Left kidney (tissue), 2 donors: ENCODE data around the gene CFAP299. TPM values are rescaled to one million over a fixed set of nuclear protein-coding genes. Genes with fewer than 3 reads are reported as not detected.

ENCODE experiments used
- DNase-seq: peaks from one replicate; pipeline ENCODE4 v3.0.0-alpha.2; 2013
- polyA plus RNA-seq: library from polyadenylated mRNA; unstranded; fragments of 120-200 nt; gene quantifications from one replicate; pipeline ENCODE4 v1.2.1, GENCODE V29; 2013; ENCODE audit not compliant: insufficient read length

Gene CFAP299
- polyA plus RNA-seq, 1 donor = 1.00 TPM

DNA sequence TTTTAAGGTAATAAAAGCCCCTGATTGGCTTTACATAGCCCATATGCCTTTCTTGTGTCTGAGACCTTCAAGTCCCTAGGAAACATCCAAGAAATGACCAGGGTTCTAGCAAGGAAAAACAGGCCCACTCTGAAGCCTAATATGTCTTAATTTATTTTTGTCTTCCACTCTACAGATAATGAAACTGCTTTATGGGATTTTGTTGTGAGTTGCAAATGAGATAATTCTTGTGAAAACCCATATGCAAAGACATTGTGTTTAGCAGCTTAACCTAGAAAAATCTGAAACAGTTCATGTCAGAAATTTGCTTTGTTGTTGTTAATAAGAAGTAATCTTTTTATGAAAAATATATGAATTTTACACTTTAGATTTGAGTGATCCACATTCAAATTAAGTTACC lies 504.3 kb downstream of the CFAP299 start:
- no peak for DNase-seq

DNA sequence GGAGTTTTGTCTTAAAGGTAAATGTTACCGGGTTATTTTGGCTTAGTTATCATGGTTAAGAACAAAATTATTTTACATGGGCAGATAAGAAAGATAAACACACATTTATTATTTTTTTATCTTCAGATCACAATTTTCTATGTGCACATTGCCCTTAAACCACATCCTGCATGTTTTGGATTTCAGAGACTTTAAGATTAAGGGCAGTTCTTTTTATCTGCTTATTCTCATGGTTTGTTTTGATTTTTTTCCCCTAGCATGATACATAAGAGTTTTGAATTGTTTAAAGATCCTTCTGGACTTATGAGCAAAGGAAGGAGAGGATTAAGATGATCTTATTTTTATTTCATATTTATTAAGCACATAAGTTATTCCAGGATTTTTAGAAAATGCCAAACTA lies 504.9 kb downstream of the CFAP299 start:
- DNase-seq = no peak

DNA sequence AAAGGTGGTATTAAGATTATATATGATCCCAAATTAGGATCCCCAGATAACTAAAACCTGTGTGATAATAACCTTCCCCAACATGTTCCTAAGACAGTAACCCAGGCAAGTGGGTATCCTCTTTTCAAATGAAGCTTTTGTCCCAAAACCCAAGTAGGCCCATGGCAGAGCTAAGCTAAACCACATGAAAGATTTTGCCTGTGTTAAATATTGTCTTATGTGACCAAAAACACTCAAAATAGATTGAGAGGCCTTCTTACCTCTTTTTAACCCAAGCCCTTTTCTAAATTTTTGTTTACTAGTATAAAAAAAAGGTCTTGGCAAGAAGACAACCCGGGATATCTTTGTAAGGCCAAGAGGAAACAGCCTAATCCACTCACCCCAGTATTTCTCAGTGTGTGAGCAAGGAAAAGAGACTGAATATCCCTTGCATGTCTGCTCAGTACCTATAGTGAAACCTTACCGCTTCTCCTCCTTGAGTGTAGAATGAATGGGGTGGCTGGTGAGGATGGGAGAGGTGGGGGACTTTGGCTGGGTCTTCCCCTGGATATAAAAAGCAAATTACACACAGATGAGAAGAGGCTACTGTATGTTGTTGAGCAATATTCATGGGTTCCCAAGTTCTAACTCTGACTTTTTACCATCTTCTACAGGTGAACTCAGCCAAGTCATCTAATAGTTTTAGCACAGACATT lies 506.2 kb downstream of the CFAP299 start:
- no peak for DNase-seq

DNA sequence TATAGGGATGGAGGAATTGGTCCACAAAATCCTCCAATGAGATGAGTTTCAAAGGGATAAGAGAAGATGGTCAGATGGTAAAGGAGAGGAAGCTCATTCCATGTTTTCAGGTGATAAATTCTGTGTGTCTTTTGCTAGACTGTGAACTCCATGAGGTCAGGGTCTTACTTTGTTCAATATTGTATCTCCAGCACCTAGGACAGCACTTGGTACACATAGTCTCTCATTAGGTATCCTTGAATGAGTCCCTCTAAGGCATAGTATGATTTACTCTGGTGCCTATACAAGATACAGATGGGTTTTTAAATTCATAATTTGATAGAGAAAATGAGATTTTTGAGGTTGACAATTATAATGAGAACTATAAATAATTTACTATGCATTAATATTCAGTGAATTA lies 510.7 kb downstream of the CFAP299 start:
- no peak for DNase-seq

DNA sequence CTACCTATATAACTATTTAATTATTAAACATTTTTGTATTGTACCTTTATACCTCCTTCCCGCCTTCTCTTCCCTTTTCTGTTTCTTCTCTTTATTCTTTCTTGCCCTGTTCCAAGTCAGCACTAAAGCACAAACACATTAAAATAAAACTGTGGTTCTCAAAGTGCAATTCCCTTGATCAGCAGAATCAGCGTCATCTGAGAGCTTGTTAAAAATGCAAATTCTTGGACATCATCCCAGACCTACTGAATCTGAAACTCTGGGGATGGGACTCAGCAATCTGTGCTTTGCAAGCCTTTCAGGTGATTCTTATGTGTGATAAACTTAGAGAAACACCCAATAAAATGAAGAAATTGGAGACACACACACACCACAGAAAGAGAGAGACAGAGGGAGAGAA lies 516.5 kb downstream of the CFAP299 start:
- no peak for DNase-seq

DNA sequence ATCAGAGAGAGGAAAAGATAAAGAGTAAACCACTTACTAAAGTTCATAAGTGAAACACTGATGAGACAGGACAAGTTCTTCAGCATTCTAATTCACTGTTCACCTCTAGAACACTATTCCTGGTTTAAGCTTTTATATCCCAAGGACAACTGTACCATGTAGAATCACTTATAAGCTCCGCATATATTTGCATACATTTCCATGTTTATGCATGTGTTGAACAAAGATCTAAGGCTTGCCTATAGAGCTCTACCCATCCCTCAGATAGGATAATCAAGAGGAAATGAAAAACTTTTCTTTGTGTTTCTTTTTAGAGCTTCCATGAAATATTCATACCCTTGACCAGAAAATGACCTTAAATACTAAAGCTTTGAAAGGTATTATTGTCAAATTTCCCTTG lies 538.0 kb downstream of the CFAP299 start:
- no peak for DNase-seq

DNA sequence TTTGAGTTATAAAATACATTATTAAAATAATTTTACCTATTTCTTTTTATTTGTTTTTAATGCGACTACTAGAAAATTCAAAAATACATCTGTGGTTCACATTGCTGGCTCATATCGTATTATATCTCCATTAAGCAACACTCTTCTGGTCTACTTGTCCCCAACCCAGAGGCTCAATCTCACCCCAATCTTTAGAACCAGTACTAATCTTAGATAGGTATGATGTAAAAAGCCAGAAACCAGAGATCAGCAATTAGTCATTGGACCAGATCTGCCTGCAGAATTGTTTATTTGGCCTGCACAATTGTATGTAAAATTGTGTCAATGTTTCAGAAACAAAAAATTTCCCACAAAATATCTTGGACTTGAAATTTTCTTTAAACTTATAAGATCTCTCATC lies 539.4 kb downstream of the CFAP299 start:
- no peak for DNase-seq

DNA sequence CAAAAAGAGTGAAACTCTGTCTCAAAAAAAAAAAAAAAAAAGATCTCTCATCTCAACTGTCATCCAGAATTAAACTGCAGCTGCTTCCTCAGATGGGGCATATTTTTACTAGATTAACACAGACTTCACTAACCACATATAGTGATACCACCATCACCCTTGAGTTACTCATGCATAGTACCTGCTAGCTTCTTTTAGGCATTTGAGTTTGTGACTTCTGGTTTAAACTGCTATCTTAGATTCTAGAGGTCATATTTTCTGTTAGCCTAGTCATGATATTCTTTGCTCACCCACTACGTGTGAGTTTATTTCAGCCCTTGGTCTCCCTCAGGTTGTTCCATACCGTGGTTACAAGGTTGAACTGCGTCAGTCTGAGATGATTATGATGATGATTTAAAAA lies 540.1 kb downstream of the CFAP299 start:
- DNase-seq = no peak

DNA sequence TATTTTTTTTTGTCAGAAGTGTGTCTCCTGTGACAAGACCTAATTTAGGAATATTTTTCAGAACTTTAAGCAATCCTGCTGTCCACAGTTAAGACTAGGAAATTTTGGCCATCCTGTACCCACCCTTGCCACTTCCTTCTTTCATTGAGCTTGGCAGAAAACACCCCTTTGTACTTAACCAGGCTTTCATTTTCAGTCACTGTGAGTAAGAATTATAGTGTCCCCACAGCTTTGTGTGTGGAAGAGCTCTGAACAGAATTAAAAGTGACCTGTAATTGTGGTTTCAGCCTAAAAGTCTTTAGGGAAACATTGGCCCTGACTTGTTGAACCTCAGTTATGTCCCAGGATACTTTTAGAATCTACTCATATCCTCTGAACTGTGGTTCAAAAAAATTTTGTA lies 541.3 kb downstream of the CFAP299 start:
- no peak for DNase-seq

DNA sequence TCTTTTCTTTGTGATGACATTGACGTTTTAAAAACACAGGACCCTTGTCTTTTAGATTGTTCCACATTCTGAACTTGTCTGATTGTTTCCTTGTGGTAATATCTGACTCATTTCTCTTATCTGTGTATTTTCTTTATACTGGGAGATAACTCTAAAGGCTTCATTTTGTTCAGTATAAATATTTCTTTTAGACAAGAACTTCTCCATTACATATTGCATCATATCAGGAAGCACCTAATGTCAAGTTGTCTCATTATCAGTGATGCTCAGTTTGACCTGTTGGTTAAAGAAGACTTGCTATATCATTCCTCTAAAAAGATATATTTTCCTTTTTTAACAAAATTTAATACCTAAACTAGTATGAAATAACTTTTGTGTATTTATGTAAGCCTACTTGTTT lies 542.7 kb downstream of the CFAP299 start:
- DNase-seq = no peak

DNA sequence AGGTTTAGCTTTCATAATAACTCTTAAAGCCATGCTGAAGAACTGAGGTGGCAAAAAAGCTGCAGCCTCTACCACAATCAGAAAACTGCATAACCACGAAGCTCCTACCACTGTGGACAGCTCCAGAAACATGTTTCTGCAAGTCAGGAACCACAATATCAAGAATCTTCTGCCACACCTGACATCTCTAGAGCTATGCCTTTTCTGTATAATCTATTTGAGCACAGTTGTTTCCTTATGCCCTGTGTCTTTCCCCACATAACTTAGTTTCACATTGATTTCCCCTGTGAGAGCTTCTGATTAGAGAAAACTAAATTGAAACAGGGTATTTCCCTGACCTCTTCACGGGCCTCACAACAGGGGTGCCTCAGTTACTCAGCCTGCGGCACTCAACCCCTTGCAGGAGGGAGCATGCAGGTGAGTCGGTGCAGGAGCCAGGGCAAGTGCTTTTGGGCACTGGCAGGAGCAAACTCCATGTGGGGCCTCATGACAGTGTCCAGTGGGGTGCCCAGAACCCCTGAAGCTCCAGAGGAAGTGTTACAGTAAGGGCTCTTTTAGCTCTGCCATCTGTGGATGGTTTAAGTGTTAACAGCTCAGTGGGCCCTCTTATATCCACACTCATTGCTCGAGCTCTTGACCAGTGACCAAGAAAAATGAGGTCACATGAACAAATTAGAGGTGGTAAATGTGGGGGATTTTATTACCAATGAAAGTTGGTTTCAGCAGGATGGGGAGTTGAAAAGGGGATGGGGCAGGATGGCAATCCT lies 562.2 kb downstream of the CFAP299 start:
- no peak for DNase-seq

DNA sequence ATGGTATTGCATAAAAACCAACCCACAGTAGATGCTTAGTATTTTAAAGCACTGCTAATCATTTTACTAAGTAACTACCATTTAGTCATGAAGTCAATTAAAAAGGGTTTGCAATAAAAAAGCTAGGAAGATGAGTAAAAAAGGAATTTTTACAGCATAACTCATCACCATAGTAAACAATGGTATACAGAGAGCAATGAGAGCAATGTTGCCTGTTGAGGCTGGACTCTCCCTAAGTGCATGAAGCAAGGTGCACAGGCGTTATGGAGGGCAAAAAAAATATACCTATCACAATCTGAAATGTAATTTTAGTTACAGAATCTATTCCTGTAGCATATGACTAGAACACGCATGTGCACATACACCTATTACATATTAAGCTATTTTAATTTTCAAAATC lies 565.4 kb downstream of the CFAP299 start:
- no peak for DNase-seq

DNA sequence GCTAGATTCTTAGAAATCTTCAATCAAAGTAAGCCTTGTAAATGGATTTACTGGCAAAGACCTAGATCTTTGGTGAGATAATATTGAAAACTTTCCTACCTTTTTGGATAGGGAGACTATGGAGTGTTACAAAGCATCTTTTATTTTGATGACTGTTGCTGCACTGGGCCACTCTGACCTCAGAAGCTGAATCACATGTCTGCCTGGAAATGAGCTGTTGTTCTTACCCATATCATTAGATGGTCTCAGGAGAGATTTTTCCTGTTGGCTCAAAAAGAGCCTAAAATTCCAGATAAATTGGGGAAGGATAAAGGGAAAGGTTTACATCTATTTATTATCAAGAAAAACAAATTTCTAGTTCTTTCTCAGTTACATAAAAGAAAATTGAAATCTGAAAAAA lies 567.5 kb downstream of the CFAP299 start:
- no peak for DNase-seq

DNA sequence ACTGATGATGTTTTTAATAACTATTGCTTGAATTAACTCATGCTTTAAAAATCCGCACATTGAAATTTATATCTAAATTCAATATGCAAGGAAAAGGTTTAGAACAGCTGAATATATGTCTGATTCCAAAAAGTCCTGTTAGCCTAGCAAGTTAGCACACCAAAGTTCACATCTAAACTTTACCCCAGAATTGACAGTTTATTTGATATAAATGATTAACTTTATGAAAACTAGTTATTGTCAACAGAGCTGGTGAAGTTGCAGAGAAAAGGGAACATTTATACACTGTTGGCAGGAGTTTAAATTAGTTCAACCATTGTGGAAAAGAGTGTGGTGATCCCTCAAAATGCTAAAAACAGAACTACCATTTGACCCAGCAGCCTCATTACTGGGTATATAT lies 574.4 kb downstream of the CFAP299 start:
- DNase-seq = no peak

DNA sequence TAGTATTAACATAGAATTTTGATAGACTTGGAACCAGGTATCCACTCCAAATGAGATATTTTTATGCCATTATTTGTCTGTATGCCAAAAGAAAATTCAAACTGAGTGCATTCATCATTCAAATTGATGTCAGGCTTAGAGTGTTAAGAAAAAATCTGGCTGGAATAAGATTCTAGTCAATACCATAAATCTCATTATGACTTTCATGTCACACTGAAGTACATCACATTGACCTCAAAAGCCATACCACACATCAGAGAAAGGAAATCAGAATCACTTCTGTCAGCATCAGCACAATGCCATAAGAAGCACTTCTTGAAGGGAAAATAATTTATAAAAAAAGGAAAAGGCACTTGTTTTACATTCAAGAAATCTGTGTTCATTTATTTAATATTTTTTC lies 575.9 kb downstream of the CFAP299 start:
- no peak for DNase-seq

DNA sequence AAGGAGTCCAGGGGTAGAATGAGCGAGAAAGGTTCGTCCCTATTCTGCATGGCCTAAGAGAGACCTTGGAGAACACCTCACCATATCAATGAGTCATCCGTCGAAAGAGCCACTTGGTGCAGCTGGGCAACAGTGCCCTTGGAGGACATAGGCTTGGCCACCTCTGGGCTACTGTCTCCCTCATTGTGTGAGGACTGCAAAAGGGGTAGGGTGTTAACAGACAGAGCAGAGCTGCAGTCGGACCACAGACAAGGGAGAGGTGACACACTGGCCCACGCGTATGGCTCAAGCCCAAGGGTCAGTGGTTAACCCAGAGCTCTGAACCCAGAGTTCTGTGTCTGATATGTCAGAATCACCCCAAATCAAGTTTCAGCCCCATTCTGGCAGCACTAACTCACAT lies 576.8 kb downstream of the CFAP299 start:
- DNase-seq = no peak

DNA sequence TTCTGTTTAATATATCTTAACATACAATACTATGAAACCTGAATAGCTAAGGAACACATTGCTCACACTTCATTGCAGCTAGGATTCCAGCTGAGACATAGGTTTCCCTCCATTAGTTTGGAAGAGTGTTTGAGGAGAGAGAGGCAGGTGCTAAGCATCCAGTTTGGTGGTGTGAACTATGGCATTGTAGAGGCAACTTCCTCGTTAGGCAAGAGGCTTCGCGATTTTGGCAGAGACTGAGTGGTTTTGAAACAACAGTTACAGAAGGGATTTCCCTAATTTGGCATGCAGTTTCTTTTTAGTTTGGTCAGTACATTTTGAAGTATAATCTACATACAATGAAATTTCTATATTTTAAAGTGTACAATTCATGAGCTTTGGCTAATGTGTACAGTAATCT lies 577.9 kb downstream of the CFAP299 start:
- DNase-seq = no peak

DNA sequence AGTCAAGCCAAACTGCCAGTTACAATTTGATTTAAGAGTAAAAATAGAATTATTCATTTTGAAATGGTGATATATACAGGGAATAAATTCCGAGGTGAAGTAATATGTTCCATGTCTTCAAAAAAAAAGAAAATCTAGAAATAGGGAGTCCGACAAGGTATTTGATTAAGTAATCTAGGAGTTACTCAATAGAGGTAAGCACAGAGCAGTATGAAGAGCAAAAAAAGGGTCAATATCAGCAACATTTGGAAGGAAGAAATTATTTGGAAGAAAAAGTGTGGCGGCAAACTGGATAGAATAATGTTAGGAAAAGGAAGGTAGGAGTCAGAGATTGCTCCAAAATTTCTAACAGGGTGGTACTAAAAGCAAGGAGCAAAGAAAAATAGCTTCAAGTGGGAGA lies 581.2 kb downstream of the CFAP299 start:
- no peak for DNase-seq

DNA sequence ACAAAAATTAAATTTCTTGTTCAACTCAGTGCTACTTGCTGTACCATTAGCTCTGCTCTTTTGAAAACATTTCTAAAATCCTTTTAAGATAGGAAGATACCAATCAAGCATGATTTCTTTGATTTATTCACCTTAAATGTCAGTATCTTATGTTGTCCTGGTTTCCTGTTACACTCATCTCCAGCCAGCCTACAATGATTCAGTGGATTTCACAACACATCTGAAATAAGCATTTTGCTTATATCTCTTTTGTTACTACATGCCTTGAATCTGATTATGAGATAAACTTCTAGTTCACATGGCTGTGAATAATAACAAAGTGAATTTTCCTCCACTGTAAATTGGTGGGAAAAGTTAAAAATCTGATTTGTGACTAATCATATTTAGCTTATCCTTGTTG lies 582.5 kb downstream of the CFAP299 start:
- DNase-seq = no peak

DNA sequence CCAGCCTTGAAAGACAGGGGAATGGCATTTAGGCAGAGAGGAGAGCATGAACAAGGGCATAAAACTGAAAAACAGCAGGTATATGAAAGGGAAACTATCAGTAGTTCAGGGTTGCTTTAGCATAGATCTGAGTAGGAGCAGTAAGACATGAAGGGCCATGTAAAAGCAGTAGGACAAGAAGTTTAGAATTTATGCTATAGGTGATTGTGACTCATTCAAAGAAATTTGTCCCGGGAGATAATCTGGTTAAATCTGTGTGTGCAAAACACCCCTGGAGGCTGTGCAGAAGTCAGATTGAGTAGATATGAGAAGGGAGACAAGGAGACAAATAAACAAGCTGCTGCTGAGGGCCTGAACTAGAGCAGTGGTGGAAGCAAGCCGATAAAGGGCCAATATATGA lies 585.9 kb downstream of the CFAP299 start:
- no peak for DNase-seq

DNA sequence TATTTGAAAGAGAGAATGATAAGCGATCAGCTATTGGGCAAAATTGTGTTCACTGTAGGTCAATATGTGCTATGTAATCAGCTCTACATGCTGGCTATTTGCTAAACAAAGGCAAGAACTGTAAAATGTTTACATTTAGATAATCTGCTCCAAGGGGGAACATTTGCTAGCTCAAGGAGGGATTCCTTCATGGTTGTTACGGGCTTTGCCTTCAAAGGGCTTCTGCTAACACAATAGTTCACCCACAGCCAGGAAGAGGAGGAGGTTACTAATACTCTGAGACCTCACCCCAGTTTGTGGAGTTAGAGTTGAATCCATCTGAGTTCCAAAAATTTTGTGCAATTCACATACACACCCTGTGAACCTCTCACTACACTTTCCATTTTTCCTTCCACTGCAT lies 587.4 kb downstream of the CFAP299 start:
- DNase-seq = no peak

DNA sequence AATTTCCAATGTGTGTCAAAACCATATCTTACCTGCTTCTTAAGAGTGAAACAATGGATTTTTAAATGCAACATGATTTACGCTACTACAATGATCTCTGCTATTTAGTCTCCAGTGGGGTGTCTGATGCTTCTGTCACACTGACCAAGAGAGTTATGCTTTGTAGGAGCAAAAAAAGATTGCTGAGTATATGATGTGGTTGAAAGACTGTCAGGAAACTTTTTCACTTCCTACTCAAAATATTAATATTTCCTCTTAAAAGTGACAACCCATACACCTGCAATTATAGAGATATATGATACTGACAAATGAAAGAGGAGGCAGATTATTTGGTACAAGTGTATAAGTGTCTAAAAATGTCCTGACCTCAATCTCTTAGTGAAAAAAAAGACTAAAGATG lies 589.8 kb downstream of the CFAP299 start:
- DNase-seq = no peak

DNA sequence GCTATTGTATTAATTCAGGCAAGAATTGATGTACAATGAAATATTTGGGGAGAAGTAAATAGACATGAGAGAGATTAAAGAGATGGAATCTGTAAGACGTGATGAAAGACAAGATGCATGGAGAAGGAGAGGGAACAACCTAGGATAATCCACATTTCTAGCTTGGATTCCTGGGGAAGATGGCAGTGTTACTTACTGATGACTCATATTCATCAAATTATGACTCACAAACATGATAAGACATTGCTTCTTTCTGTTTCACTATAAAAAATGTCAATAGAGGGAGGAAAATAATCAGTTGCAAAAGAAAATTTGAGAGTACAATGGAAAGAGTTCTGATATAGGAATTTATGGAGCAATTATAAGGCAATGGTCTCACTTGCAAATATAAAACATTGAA lies 590.9 kb downstream of the CFAP299 start:
- DNase-seq = no peak

DNA sequence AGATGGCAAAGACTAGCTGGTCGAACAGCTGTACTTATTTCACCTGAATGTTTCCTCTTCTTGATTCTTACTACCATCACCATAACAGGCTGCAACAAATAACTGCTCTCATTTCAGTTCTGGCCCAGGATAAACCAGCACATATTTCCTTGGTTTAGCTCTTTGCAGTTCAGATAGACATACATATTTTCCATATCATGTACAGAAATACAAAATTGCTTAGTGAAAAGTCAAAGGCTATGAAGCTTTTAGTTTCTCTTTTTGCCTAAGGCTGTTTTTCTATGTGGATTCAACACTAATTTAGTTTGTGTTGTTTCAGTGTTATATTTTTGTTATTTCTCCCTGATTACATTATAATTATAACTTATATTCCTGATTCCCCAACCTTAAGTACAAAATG lies 591.4 kb downstream of the CFAP299 start:
- no peak for DNase-seq
